ENCODE measurements around the gene SBSN. TPM values are rescaled to one million over a fixed set of nuclear protein-coding genes. Genes with fewer than 3 reads are reported as not detected.

The SBSN gene
- total RNA-seq, 2 experiments from 2014 or later = not detected

DNA sequence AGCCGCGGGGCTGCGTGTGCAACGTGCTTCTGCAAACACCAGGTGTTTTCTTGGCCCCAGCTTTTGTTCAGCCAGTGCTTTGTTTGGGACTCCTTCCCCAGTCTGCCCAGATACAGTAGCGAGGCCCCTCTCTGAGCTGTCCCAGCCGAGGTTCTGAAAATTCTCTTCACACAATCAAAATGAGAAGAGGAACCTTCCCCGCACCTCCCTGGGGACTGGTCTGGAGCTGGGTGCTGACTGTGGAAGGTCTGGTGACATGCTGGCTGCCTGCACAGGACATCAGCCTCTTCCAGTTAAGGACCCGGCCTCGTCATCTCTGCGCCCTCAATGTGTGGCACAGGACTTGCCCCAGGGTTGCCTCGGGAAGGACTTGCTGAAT lies 31.2 kb upstream of the SBSN start:
- POLR2A ChIA-PET = no interaction called here

DNA sequence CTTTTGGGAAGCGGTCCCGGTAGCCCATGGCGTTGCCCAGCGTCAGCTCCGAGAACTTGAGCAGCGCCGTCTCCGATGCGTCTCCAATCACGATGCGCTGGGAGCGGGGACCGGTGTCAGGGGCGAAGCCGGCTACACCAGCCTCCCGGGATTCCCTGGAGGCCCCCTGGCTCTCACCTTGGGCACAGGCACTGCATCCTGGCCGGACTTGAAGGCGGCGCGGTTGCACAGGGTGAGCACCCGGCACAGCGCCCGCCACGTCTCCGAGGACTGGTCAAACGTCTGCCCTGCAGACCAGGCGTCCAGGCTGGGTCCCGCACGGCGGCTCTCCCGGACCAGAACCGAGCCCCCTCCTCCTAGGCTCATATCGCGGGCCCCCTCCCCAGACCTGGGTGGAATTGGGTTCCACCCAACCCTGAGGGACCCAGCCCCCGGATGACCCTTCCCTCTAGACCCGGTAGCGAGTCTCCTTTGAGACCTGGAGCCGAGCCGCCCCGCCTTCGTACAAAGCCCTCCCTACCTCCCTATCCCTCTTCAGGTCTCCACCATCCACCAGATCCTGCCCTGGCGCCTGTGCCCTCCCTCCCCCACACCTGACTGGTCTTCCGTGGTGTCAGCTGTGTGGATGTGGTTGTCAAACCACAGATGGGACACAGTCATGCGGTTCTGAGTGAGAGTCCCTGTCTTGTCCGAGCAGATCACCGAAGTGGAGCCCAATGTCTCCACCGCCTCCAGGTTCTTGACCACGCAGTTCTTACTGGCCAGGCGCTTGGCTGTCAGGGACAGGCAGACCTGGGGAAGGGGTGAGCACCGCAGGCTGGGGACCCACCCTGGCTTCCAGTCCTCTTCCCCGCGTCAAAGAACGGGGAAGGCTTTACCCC lies 30.5 kb upstream of the SBSN start:
- Histone ChIP-seq H4K20me1 (ENCODE audit: insufficient read depth, low read length) (no peaks in the 10 kb centered on the region), H3K9me3 (ENCODE audit: low read length) (no peaks in the 10 kb centered on the region), H3K4me3 (ENCODE audit: low read depth, low read length, poor library complexity, severe bottlenecking) (no peak overlapping the region), H3K4me1 (ENCODE audit: insufficient read depth, low read length, poor library complexity, severe bottlenecking) (peaks cover 18% of the 10 kb centered on the region), H3K79me2 (ENCODE audit: insufficient read depth, low read depth, low read length) (no peaks in the 10 kb centered on the region), H2AFZ (ENCODE audit: low read length) (no peak overlapping the region), H3K36me3 (ENCODE audit: insufficient read depth, low read length) (no peaks in the 10 kb centered on the region), H3K9me2 (ENCODE audit: insufficient read depth, low read length) (no peaks in the 10 kb centered on the region), H3K4me2 (ENCODE audit: low read length) (peak overlapping the region; percentile 45; the same call in 1 of the 2 replicates), H3K27ac (ENCODE audit: low read depth, low read length, poor library complexity, severe bottlenecking) (no peak overlapping the region)
- TF ChIP-seq EZH2phosphoT487 (IDR thresholded peaks at IDR 0.05; ENCODE audit: borderline replicate concordance, low read depth, low read length) = no peak
- TF ChIP-seq, protein P1, sequence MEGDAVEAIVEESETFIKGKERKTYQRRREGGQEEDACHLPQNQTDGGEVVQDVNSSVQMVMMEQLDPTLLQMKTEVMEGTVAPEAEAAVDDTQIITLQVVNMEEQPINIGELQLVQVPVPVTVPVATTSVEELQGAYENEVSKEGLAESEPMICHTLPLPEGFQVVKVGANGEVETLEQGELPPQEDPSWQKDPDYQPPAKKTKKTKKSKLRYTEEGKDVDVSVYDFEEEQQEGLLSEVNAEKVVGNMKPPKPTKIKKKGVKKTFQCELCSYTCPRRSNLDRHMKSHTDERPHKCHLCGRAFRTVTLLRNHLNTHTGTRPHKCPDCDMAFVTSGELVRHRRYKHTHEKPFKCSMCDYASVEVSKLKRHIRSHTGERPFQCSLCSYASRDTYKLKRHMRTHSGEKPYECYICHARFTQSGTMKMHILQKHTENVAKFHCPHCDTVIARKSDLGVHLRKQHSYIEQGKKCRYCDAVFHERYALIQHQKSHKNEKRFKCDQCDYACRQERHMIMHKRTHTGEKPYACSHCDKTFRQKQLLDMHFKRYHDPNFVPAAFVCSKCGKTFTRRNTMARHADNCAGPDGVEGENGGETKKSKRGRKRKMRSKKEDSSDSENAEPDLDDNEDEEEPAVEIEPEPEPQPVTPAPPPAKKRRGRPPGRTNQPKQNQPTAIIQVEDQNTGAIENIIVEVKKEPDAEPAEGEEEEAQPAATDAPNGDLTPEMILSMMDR (conservative IDR thresholded peaks at IDR 0.05; ENCODE audit: low read length) = no peak
- CTCF ChIA-PET (ENCODE audit: unreplicated experiment) = no interaction called here
- BruUV-seq (replicated peaks) = no TSS peak
- intact Hi-C loops (cut with micrococcal nuclease; ENCODE audit: unreplicated experiment) = loop anchor here (5.0 kb wide), 1 partner anchor 69 kb away; the partner anchor contains the start of gene RBM42
- POLR2A ChIA-PET = interaction anchor here (0.8 to 1.2 kb wide), 2 partner anchors 54 to 89 kb away, joined by 3 read pairs; partner anchors contain the start of genes COX6B1 and HAUS5
- no peak for DNase-seq (ENCODE audit: low spot score)

More for the DNA sequence above, 31.2 kb upstream of the SBSN start:
- BruUV-seq (replicated peaks) = no TSS peak
- Histone ChIP-seq H3K27ac (ENCODE audit: low read depth, low read length, poor library complexity, severe bottlenecking) (no peak overlapping the region), H3K4me3 (ENCODE audit: low read depth, low read length, poor library complexity, severe bottlenecking) (no peak overlapping the region), H3K9me2 (ENCODE audit: insufficient read depth, low read length) (no peaks in the 10 kb centered on the region), H3K4me2 (ENCODE audit: low read length) (no peak overlapping the region), H3K4me1 (ENCODE audit: insufficient read depth, low read length, poor library complexity, severe bottlenecking) (peaks cover 18% of the 10 kb centered on the region), H3K9me3 (ENCODE audit: low read length) (no peaks in the 10 kb centered on the region), H2AFZ (ENCODE audit: low read length) (no peak overlapping the region), H4K20me1 (ENCODE audit: insufficient read depth, low read length) (no peaks in the 10 kb centered on the region), H3K36me3 (ENCODE audit: insufficient read depth, low read length) (no peaks in the 10 kb centered on the region), H3K79me2 (ENCODE audit: insufficient read depth, low read depth, low read length) (no peaks in the 10 kb centered on the region)
- CTCF ChIA-PET (ENCODE audit: unreplicated experiment) = no interaction called here
- peak; percentile 69 for DNase-seq (ENCODE audit: low spot score)
- TF ChIP-seq, protein P1 (conservative IDR thresholded peaks at IDR 0.05; ENCODE audit: low read length) = no peak
- TF ChIP-seq EZH2phosphoT487 (IDR thresholded peaks at IDR 0.05; ENCODE audit: borderline replicate concordance, low read depth, low read length) = no peak
- intact Hi-C loops (cut with micrococcal nuclease; ENCODE audit: unreplicated experiment) = loop anchor here (5.0 kb wide), 1 partner anchor 68 kb away; the partner anchor contains the start of gene RBM42
